ENCODE data around the gene CEP57L1.

- TF ChIP-seq POLR2A (IDR thresholded peaks at IDR 0.05; ENCODE audit: low read length) = no peak
- no peak for TF ChIP-seq GATA1 (IDR thresholded peaks at IDR 0.05; ENCODE audit: low read depth, low read length)
Measured at GRCh38 chr6:109102762-109103161, 7.5 kb downstream of the CEP57L1 start.
